Hepatic stellate cell (primary cell): Measurements from ENCODE around the gene PPFIBP1.
A peak's percentile ranks its signal among the peaks of the same experiment; 100 is the strongest.
"Not testable (repeated sequence)": the region's sequence is repeated elsewhere in the genome, so short reads cannot be mapped to it uniquely, and the experiment has no call there.

Source experiments
- DNase-seq: peaks from one replicate; pipeline ENCODE4 v3.0.0; 2011; ENCODE audit warnings: low spot score

PPFIBP1 gene

DNA sequence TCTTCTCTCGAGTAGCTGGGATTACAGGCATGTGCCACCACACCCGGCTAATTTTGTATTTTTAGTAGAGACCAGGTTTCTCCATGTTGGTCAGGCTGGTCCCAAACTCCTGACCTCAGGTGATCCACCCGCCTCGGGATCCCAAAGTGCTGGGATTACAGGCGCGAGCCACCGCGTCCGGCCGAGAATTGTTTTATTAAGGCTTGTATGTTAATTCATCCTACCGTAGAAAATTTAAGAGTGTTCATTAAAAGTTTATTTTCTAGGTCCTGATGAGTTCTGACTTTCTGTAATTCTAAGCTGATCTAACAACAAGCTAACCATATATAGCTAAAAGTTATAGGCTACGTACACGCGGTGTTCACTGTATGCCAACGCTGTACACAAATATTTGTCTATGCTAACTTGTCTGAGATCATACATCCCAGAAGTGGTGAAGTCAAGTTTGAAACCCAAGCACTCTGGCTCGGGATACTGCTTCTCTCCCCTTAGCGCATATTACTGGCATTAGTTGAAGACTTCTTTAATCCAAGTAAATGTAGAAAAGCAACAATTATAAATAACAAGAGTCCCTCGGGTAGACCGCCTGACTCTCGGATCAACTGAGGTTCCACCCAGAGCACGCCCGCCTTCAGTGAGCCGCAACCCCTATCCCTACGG, 186.1 kb downstream of the PPFIBP1 start:
- DNase-seq, result peak; percentile 17

- peak; percentile 78 for DNase-seq
Observed at GRCh38 chr12:27710592-27711316, 186.7 kb downstream of the PPFIBP1 start, which contains the start of gene MRPS35. Gene MRPS35 (plus strand): TSS chr12:27710832. CDS start chr12:27710844, 12 bp downstream.

DNA sequence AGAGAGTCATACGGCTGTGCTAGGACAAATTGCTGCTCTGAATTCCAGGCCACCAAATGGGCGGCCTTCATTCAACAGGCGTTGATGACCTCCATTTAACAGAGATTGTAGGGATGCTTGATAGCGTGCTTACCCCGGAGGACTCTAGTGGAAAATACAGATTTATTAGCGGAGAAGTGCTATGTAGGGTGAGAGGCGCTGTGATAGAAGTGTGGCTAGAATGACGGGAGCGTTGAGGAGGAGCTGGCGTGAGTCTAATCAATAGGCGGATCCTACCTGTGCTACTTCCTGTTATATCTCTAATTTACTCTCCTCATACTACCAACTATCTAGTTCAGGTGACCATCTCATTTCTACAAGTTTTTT, 187.3 kb downstream of the PPFIBP1 start:
- peak; percentile 5 for DNase-seq

- DNase-seq, result no peak
Observed at GRCh38 chr12:27711967-27712366, 188.0 kb downstream of the PPFIBP1 start.

GRCh38 chr12:27723212-27723611, 199.2 kb downstream of the PPFIBP1 start:
- DNase-seq, result no peak

- DNase-seq, result no peak
Observed at GRCh38 chr12:27730097-27730588, 206.1 kb downstream of the PPFIBP1 start.

GRCh38 chr12:27732281-27732680, 208.3 kb downstream of the PPFIBP1 start:
- DNase-seq, result no peak

DNA sequence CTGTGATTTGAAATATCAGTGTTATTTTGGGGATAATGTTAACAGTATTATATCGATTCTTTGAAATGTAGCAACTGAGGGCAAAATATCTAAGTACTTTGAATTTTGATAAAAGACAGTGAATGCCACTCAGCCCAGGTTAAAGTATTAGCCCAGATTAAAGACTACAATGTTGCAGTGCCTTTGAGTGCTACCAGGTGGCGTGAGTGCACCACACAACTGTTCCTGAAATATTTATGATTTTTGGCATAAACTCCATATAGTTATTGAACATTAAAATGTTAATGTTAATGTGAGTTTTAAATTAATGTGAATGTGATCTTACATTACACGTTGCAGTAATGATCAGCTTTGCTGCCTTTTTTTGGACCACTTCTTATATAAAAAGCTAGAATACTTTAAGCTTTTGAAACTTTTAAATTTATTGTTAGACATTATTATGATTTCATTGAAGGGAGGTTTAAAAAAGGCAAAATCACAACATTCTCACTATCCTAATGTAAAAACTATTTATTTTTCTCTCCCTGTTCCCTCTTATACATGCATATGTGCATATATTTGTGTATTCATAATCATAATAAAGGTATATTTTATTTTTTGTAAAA, 209.1 kb downstream of the PPFIBP1 start:
- DNase-seq, result peak; percentile 29

DNA sequence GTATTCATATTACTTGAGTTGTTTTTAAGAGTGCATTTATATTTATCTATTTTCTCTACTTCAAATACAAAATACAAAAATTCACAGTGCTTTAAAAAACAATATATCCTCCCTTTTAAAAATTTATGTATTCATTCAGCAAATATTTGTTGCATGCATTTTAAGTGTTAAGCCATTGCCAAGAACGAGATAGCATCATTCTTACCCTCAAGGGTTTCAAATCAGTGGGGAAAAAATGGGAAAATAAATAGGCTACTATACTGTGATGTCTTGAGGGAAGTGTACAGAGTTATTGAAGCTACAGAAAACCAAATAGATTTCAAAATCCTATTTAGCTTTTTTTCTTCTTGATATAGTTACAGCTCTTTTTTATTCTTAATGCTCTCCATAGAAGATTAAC, 209.8 kb downstream of the PPFIBP1 start:
- no peak for DNase-seq

DNA sequence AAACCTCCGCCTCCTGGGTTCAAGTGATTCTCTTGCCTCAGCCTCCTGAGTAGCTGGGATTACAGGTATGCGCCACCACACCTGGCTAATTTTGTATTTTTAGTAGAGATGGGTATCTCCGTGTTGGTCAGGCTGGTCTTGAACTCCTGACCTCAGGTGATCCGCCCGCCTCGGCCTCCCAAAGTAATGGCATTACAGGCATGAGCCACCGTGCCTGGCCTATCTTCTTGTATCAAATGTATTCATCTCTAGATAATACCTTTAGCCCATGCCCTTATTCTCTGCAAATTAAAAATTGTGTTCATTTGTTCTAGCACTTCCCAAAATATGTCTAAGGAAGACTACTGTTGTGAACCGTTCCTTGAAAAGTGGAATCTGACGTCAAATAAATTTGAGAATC, 210.3 kb downstream of the PPFIBP1 start:
- not testable (repeated sequence) for DNase-seq

DNA sequence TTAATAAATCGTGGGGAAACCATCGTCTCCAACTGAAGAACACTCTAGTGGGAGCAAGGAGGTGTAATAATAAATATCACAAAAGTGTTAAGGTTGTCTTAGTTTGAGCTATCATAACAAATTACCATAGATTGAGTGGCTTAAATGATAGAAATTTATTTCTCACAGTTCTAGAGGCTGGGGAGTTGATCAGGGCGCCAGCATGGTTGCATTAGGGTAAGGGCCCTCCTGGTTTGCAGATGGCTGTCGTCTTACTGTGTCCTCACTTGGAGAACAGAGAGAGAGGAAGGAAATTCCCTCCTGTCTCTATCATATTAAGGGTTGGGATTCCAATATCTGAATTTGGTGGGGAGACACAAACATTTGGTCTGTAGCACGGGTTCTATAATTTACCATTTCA, 219.6 kb downstream of the PPFIBP1 start:
- no peak for DNase-seq
